ENCODE results near the gene LMBR1. TPM values are rescaled to one million over a fixed set of nuclear protein-coding genes. Genes with fewer than 3 reads are reported as not detected.

The LMBR1 gene
- total RNA-seq, 3 donors from 2014 or later: 40.5 to 56.3 (median 44.9) TPM

DNA sequence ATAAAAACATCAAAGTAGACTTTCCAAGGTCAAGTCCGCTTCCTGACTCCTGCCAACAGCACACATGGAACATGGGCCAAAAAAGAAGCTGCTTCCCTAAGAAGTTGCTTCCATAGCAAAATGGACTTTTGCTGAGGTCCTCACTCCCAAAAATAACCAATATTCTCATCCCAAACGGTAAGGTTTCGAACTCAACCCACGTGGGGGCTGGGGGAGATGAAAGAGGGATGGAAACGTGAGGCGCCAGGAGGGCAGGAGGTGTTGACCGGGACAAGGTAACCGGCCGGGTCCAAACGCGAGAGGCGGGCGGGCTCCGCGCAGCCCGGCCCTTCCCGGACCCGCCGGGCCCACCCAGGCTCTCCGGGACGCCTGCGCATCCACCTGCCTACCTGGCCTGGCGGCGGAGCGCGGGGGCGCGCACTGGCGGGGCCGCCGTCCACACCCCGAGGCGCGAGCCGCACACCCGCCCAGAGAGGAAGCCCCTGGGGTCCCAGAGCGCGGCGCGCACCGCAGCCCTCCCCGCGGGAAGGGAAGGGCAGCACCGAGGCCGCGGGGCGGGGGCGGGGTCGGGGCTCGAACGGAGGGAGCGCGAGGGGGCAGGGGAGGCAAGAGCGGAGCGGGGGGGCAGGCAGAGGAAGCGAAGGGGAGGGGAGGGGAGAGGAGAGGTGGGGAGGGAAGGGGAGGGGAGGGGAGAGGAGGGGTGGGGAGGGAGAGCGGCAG lies 742 bp downstream of the LMBR1 start:
- Histone ChIP-seq H3K4me1 (ENCODE audit: low read depth) (peaks cover 11% of the 10 kb centered on the region), H3K36me3 (ENCODE audit: low read depth) (no peaks in the 10 kb centered on the region), H3K4me3 (peak overlapping the region; percentile 70), H3K9me3 (no peaks in the 10 kb centered on the region)
- TF ChIP-seq, protein P1, sequence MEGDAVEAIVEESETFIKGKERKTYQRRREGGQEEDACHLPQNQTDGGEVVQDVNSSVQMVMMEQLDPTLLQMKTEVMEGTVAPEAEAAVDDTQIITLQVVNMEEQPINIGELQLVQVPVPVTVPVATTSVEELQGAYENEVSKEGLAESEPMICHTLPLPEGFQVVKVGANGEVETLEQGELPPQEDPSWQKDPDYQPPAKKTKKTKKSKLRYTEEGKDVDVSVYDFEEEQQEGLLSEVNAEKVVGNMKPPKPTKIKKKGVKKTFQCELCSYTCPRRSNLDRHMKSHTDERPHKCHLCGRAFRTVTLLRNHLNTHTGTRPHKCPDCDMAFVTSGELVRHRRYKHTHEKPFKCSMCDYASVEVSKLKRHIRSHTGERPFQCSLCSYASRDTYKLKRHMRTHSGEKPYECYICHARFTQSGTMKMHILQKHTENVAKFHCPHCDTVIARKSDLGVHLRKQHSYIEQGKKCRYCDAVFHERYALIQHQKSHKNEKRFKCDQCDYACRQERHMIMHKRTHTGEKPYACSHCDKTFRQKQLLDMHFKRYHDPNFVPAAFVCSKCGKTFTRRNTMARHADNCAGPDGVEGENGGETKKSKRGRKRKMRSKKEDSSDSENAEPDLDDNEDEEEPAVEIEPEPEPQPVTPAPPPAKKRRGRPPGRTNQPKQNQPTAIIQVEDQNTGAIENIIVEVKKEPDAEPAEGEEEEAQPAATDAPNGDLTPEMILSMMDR (IDR thresholded peaks at IDR 0.05): no peak
- intact Hi-C loops (cut with DNase I, micrococcal nuclease): no loop called here
- ATAC-seq (peak; percentile 56), DNase-seq (peak; percentile 64 to 84 (median 80))

DNA sequence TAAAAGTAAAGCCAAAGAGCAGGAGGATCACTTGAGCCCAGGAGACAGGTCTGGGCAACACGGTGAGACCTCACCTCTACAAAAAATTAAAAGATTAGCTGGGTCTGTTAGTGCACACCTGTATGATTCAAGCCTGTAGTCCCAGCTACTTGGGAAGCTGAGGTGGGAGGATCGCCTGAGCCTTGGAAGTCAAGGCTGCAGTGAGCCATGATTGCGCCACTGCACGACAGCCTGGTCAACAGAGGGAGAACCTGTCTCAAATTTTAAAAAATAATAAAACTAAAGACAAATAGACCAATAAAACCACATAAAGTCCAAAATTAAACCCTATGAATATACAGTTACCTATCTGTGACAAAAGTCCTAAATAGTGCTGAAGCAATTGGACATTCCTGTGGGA lies 3.2 kb downstream of the LMBR1 start:
- no peaks in the 10 kb centered on the region for H3K36me3 ChIP-seq (ENCODE audit: low read depth)
- peaks cover 11% of the 10 kb centered on the region for H3K4me1 ChIP-seq (ENCODE audit: low read depth)
- no peaks in the 10 kb centered on the region for H3K9me3 ChIP-seq
- TF ChIP-seq, protein P1 (IDR thresholded peaks at IDR 0.05): no peak
- H3K4me3 ChIP-seq: no peak overlapping the region
- DNase-seq: no peak
- intact Hi-C loops (cut with DNase I, micrococcal nuclease): no loop called here
- ATAC-seq: no peak

DNA sequence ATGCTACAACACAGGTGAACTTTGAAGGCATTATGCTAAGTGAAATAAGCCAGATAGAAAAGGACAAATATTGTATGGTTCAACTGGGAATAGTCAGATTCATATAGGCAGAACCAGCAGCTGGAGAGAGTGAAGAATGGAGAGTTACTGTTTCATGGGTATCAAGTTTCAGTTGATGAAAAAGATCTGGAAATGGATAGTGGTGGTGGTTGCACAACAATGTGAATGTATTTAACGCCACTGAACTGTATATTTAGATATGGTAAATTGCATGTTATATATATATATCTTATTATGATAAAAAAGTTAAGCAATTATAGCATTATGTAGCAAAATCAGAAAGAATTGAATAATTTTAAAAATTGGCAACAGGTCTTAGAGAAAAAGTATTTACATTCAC lies 3.9 kb downstream of the LMBR1 start:
- H3K4me1 ChIP-seq (ENCODE audit: low read depth): peaks cover 9% of the 10 kb centered on the region
- TF ChIP-seq, protein P1 (IDR thresholded peaks at IDR 0.05): no peak
- H3K9me3 ChIP-seq: no peaks in the 10 kb centered on the region
- no peak for ATAC-seq
- H3K36me3 ChIP-seq (ENCODE audit: low read depth): no peaks in the 10 kb centered on the region
- intact Hi-C loops (cut with DNase I, micrococcal nuclease): no loop called here
- DNase-seq: no peak
- H3K4me3 ChIP-seq: no peak overlapping the region

DNA sequence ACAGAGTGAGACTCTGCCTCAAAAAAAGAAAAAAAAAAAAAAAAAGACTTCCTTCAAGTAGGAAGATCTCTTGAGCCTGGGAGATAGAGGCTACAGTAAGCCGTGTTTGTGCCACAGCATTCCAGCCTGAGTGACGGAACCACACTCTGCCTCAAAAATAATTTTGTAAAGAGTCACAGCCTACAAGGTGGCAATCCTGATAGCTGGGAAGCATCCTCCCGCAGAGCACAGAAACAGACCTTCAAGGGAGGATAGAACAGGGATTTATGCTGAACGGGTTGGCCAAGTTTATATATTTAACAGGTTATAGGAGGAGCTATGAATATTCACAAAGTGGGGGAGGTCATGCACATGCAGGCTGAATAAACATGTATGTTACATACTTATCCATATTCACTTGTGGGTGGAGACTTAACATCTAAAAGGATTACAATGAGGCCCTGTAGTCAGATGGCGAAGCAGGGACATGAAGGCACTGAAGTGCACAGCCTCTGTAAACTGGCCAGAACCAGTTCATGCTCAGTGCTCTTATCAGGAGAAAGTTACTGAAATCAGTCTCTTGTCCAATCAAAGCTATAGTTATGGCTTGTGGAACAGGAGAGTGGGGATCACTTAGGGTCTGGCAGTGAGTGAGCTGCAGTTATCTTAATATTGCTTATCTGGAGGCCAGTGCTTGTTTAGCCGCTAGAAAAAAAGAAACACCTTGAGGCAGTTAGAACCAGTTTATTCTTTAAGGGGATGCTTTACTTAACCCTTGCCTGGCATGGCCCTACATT lies 6.8 kb downstream of the LMBR1 start:
- Histone ChIP-seq H3K36me3 (ENCODE audit: low read depth) (no peaks in the 10 kb centered on the region), H3K9me3 (no peaks in the 10 kb centered on the region), H3K4me1 (ENCODE audit: low read depth) (no peaks in the 10 kb centered on the region), H3K4me3 (no peak overlapping the region)
- ATAC-seq (no peak), DNase-seq (no peak)
- TF ChIP-seq, protein P1 (IDR thresholded peaks at IDR 0.05): no peak
- intact Hi-C loops (cut with DNase I, micrococcal nuclease): no loop called here

DNA sequence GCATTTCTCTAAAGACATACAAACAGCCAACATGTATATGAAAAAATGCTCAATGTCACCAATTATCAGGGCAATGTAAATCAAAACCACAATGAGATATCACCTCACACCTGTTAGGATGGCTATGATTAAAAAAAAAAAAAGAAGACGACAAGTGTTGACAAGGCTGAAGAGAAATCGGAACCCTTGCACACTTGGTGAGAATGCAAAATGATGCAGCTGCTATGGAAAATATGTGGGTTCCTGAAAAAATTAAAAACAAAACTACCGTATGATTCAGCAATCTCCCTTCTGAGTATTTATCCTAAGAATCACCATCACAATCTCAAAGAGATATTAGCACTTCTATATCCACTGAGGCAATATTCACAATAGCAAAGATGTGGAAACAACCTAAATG lies 11.3 kb downstream of the LMBR1 start:
- Histone ChIP-seq H3K4me1 (ENCODE audit: low read depth) (no peaks in the 10 kb centered on the region), H3K36me3 (ENCODE audit: low read depth) (no peaks in the 10 kb centered on the region), H3K9me3 (peaks cover 13% of the 10 kb centered on the region), H3K4me3 (no peak overlapping the region)
- DNase-seq: no peak
- intact Hi-C loops (cut with DNase I, micrococcal nuclease): no loop called here
- ATAC-seq: no peak
- TF ChIP-seq, protein P1 (IDR thresholded peaks at IDR 0.05): no peak

Data from mucosa of descending colon (tissue), 3 donors.